Anterior cingulate cortex (tissue), 58 donors: ENCODE results near the gene RPP38.

Experiments used
- DNase-seq, 58 donors: peaks; one replicate each; lab custom pipeline; 2025; lab: John Stamatoyannopoulos, UW

Gene RPP38

GRCh38 chr10:15149042-15149771 lies 52.1 kb downstream of the RPP38 start:
- no peak for DNase-seq

GRCh38 chr10:15150563-15150962 lies 53.4 kb downstream of the RPP38 start:
- no peak for DNase-seq

- no peak for DNase-seq
These were observed 55.4 kb downstream of the RPP38 start for GRCh38 chr10:15152556-15152955.
